ENCODE results near the gene G6PC1.

G6PC1 gene

DNA sequence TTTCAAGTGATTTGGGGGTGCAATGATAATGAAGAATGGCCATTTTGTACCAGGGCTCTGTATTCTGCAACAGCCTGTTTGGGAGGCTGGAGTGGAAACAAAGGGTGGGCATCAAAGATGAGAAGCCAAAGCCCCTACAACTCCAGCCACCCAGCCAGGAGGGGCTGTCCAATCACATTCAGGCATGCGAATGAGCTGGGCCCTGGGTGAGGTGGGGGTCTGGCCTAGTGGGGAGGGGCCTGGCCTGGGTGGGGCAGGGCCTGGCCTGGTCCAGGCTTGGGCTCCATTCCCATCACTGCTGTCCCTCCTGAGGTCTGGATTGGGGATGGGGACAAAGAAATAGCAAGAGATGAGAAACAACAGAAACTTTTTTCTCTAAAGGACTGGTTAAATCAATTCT lies 43.2 kb upstream of the G6PC1 start:
- no peak for TF ChIP-seq EZH2 (IDR thresholded peaks at IDR 0.05; ENCODE audit: borderline replicate concordance, low read depth, low read length, severe bottlenecking)
- TF ChIP-seq, protein P1, sequence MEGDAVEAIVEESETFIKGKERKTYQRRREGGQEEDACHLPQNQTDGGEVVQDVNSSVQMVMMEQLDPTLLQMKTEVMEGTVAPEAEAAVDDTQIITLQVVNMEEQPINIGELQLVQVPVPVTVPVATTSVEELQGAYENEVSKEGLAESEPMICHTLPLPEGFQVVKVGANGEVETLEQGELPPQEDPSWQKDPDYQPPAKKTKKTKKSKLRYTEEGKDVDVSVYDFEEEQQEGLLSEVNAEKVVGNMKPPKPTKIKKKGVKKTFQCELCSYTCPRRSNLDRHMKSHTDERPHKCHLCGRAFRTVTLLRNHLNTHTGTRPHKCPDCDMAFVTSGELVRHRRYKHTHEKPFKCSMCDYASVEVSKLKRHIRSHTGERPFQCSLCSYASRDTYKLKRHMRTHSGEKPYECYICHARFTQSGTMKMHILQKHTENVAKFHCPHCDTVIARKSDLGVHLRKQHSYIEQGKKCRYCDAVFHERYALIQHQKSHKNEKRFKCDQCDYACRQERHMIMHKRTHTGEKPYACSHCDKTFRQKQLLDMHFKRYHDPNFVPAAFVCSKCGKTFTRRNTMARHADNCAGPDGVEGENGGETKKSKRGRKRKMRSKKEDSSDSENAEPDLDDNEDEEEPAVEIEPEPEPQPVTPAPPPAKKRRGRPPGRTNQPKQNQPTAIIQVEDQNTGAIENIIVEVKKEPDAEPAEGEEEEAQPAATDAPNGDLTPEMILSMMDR (IDR thresholded peaks at IDR 0.05; ENCODE audit: borderline replicate concordance, extremely low read depth, low read length, poor library complexity, severe bottlenecking), result no peak
- Histone ChIP-seq H3K27ac (ENCODE audit: low read length) (no peak overlapping the region), H3K4me2 (ENCODE audit: insufficient read depth, low read length) (no peak overlapping the region), H3K4me3 (ENCODE audit: low read depth in 1 of 2, low read length in 2 of 2) (no peak overlapping the region), H3K79me2 (ENCODE audit: insufficient read depth, low read length) (no peaks in the 10 kb centered on the region), H4K20me1 (ENCODE audit: insufficient read depth, low read length) (no peaks in the 10 kb centered on the region; the same call in 1 of the 2 replicates), H3K36me3 (ENCODE audit: insufficient read depth, low read length) (no peaks in the 10 kb centered on the region), H3K9me3 (ENCODE audit: insufficient read depth, low read length, severe bottlenecking) (no peaks in the 10 kb centered on the region), H3K4me1 (ENCODE audit: insufficient read depth, low read length) (no peaks in the 10 kb centered on the region), H3K27me3 (ENCODE audit: insufficient read depth, low read length, poor library complexity) (peaks cover 8% of the 10 kb centered on the region), H2AFZ (ENCODE audit: low read depth, low read length) (no peak overlapping the region), H3K9ac (ENCODE audit: low read depth, low read length) (no peak overlapping the region)
- no peak for DNase-seq
- ATAC-seq (ENCODE audit: insufficient read depth, low read depth), result no peak

DNA sequence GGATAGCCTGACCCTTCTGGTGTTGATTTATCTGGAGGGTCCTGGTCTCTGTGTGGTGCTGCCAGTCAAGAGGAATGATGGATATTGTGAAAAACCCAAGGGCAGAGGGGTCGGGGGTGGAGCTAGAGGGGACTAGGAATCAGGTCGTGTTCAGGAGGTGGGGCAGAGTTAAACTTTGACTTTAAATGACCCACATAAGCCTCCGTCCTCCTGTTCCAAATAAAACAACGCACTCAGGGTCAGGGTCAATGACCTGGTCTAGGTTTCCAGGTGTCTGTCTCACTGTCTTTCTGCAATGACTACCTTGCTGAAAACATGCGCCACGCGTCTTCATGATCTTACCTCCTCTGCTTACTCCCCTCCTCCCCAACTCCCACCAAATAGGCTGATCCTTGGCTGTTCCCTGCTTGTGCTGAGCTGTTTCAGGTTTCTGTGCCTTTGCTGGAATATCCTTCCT lies 34.9 kb upstream of the G6PC1 start:
- H3K27me3 ChIP-seq (ENCODE audit: insufficient read depth, low read length, poor library complexity), result peaks cover 11% of the 10 kb centered on the region
- H3K36me3 ChIP-seq (ENCODE audit: insufficient read depth, low read length), result no peaks in the 10 kb centered on the region
- no peak overlapping the region for H3K4me3 ChIP-seq (ENCODE audit: low read depth in 1 of 2, low read length in 2 of 2)
- no peak overlapping the region for H3K27ac ChIP-seq (ENCODE audit: low read length)
- no peak for DNase-seq
- no peaks in the 10 kb centered on the region for H3K9me3 ChIP-seq (ENCODE audit: insufficient read depth, low read length, severe bottlenecking)
- H3K79me2 ChIP-seq (ENCODE audit: insufficient read depth, low read length), result no peaks in the 10 kb centered on the region
- H2AFZ ChIP-seq (ENCODE audit: low read depth, low read length), result no peak overlapping the region
- H3K9ac ChIP-seq (ENCODE audit: low read depth, low read length), result no peak overlapping the region
- no peak overlapping the region for H3K4me2 ChIP-seq (ENCODE audit: insufficient read depth, low read length)
- no peaks in the 10 kb centered on the region for H3K4me1 ChIP-seq (ENCODE audit: insufficient read depth, low read length)
- no peaks in the 10 kb centered on the region for H4K20me1 ChIP-seq (ENCODE audit: insufficient read depth, low read length)
- ATAC-seq (ENCODE audit: insufficient read depth, low read depth), result no peak
- no peak for TF ChIP-seq EZH2 (IDR thresholded peaks at IDR 0.05; ENCODE audit: borderline replicate concordance, low read depth, low read length, severe bottlenecking)
- TF ChIP-seq, protein P1 (IDR thresholded peaks at IDR 0.05; ENCODE audit: borderline replicate concordance, extremely low read depth, low read length, poor library complexity, severe bottlenecking), result no peak

DNA sequence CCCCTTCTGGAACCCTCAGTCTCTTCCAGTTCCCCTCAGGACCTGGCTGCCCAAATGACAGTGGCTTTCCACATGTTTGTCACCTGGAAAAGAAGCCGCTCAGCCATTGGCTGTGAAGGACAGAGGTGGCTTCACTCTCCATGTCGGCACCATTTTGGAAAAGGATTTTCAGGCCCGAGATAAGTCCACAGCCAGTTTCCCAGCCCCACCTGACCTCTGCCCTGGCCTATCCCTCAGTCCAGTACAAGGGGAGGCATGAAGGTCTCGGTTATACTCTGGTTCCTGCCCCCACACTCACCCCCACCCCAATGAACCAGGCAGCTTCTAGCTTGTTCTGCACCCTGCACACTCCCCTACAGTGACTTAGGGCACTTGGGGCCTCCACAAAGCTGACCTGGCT lies 34.4 kb upstream of the G6PC1 start:
- Histone ChIP-seq H3K27ac (ENCODE audit: low read length) (no peak overlapping the region), H3K4me2 (ENCODE audit: insufficient read depth, low read length) (no peak overlapping the region), H3K4me1 (ENCODE audit: insufficient read depth, low read length) (no peaks in the 10 kb centered on the region), H3K27me3 (ENCODE audit: insufficient read depth, low read length, poor library complexity) (peaks cover 11% of the 10 kb centered on the region), H3K79me2 (ENCODE audit: insufficient read depth, low read length) (no peaks in the 10 kb centered on the region), H3K4me3 (ENCODE audit: low read depth in 1 of 2, low read length in 2 of 2) (no peak overlapping the region), H3K9ac (ENCODE audit: low read depth, low read length) (no peak overlapping the region), H2AFZ (ENCODE audit: low read depth, low read length) (no peak overlapping the region), H3K9me3 (ENCODE audit: insufficient read depth, low read length, severe bottlenecking) (no peaks in the 10 kb centered on the region), H3K36me3 (ENCODE audit: insufficient read depth, low read length) (no peaks in the 10 kb centered on the region), H4K20me1 (ENCODE audit: insufficient read depth, low read length) (no peaks in the 10 kb centered on the region)
- no peak for ATAC-seq (ENCODE audit: insufficient read depth, low read depth)
- no peak for DNase-seq
- TF ChIP-seq EZH2 (IDR thresholded peaks at IDR 0.05; ENCODE audit: borderline replicate concordance, low read depth, low read length, severe bottlenecking), result no peak
- TF ChIP-seq, protein P1 (IDR thresholded peaks at IDR 0.05; ENCODE audit: borderline replicate concordance, extremely low read depth, low read length, poor library complexity, severe bottlenecking), result no peak

All from DND-41 (cell line).